Measurements from ENCODE around the gene SLC25A34. TPM values are rescaled to one million over a fixed set of nuclear protein-coding genes. Genes with fewer than 3 reads are reported as not detected.
A peak's percentile ranks its signal among the peaks of the same experiment; 100 is the strongest.

Gene SLC25A34
- total and polyA plus RNA-seq, 2 of the 13 experiments (the other 11 are each of a cell fraction or from before 2014, with no cell fraction given), result 0.13 to 0.18 TPM

- TF ChIP-seq, protein P1, sequence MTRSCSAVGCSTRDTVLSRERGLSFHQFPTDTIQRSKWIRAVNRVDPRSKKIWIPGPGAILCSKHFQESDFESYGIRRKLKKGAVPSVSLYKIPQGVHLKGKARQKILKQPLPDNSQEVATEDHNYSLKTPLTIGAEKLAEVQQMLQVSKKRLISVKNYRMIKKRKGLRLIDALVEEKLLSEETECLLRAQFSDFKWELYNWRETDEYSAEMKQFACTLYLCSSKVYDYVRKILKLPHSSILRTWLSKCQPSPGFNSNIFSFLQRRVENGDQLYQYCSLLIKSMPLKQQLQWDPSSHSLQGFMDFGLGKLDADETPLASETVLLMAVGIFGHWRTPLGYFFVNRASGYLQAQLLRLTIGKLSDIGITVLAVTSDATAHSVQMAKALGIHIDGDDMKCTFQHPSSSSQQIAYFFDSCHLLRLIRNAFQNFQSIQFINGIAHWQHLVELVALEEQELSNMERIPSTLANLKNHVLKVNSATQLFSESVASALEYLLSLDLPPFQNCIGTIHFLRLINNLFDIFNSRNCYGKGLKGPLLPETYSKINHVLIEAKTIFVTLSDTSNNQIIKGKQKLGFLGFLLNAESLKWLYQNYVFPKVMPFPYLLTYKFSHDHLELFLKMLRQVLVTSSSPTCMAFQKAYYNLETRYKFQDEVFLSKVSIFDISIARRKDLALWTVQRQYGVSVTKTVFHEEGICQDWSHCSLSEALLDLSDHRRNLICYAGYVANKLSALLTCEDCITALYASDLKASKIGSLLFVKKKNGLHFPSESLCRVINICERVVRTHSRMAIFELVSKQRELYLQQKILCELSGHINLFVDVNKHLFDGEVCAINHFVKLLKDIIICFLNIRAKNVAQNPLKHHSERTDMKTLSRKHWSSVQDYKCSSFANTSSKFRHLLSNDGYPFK (CRISPR knock-in tag; IDR thresholded peaks at IDR 0.05; ENCODE audit: borderline replicate concordance), result no peak
- TF ChIP-seq ZSCAN20 (CRISPR knock-in tag; IDR thresholded peaks at IDR 0.05; ENCODE audit: borderline replicate concordance) (no peak), NR1H2 (CRISPR knock-in tag; IDR thresholded peaks at IDR 0.05; ENCODE audit: borderline replicate concordance, low read depth) (no peak), PCBP2 (optimal IDR thresholded peaks at IDR 0.05; ENCODE audit: low read depth, low read length, poor library complexity, severe bottlenecking) (no peak), MAX (IDR thresholded peaks at IDR 0.05) (peak; percentile 23; the same call in 1 of the 2 replicates), JUN (CRISPR knock-in tag; IDR thresholded peaks at IDR 0.05) (no peak), SOX13 (IDR thresholded peaks at IDR 0.05) (no peak), SOX13 (CRISPR knock-in tag; conservative IDR thresholded peaks at IDR 0.05 in 1 of 2, IDR thresholded peaks at IDR 0.05 in 1 of 2) (0 out of 4 replicates have a peak, but pooled peaks of 1 of the 2 experiments have one; percentile 20), CENPT (CRISPR knock-in tag; IDR thresholded peaks at IDR 0.05; ENCODE audit: low read depth) (no peak), ZNF256 (CRISPR knock-in tag; conservative IDR thresholded peaks at IDR 0.05) (no peak), GFI1 (CRISPR knock-in tag; IDR thresholded peaks at IDR 0.05; ENCODE audit: borderline replicate concordance) (no peak), ZNF543 (CRISPR knock-in tag; IDR thresholded peaks at IDR 0.05) (no peak), SNAPC5 (CRISPR knock-in tag; IDR thresholded peaks at IDR 0.05; ENCODE audit: borderline replicate concordance) (no peak), ZSCAN29 (CRISPR knock-in tag; conservative IDR thresholded peaks at IDR 0.05) (no peak), ZEB1 (IDR thresholded peaks at IDR 0.05; ENCODE audit: insufficient replicate concordance, low read depth) (peak; percentile 88), HOXA9 (CRISPR knock-in tag; IDR thresholded peaks at IDR 0.05; ENCODE audit: borderline replicate concordance) (no peak), ZNF451 (CRISPR knock-in tag; IDR thresholded peaks at IDR 0.05) (no peak)
- TF ChIP-seq, protein P2, sequence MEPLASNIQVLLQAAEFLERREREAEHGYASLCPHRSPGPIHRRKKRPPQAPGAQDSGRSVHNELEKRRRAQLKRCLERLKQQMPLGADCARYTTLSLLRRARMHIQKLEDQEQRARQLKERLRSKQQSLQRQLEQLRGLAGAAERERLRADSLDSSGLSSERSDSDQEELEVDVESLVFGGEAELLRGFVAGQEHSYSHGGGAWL (CRISPR knock-in tag; IDR thresholded peaks at IDR 0.05), result 0 out of 2 replicates have a peak, but pooled peaks have one; percentile 23
Measured at GRCh38 chr1:15740924-15741850, 5.1 kb downstream of the SLC25A34 start (continued).
